Inferior parietal cortex (tissue), 1 donor: Measurements from ENCODE around the gene IRAG1.

Source experiments
- DNase-seq: peaks from one replicate; pipeline ENCODE4 v3.0.0-alpha.2; 2016; ENCODE audit errors: extremely low spot score

The IRAG1 gene

GRCh38 chr11:10693509-10694081 is at the start of gene IRAG1:
Gene IRAG1 (minus strand): TSS chr11:10693755. CDS start chr11:10693602, 153 bp downstream.
- DNase-seq = no peak

GRCh38 chr11:10742460-10743208 is 49.1 kb upstream of the IRAG1 start:
- no peak for DNase-seq

GRCh38 chr11:10735481-10736475 is 42.2 kb upstream of the IRAG1 start:
- DNase-seq = peak; percentile 93

GRCh38 chr11:10731064-10731680 is 37.6 kb upstream of the IRAG1 start:
- DNase-seq = no peak

GRCh38 chr11:10730151-10730550 is 36.6 kb upstream of the IRAG1 start:
- no peak for DNase-seq

GRCh38 chr11:10728789-10729472 is 35.4 kb upstream of the IRAG1 start:
- DNase-seq = no peak

- no peak for DNase-seq
Observed at GRCh38 chr11:10728154-10728553, 34.6 kb upstream of the IRAG1 start.

GRCh38 chr11:10727146-10727851 is 33.7 kb upstream of the IRAG1 start:
- no peak for DNase-seq

- DNase-seq = no peak
Observed at GRCh38 chr11:10725907-10726253, 32.3 kb upstream of the IRAG1 start.

GRCh38 chr11:10725114-10725906 is 31.8 kb upstream of the IRAG1 start:
- no peak for DNase-seq

- no peak for DNase-seq
Observed at GRCh38 chr11:10722307-10722706, 28.8 kb upstream of the IRAG1 start.

GRCh38 chr11:10720881-10721376 is 27.4 kb upstream of the IRAG1 start:
- DNase-seq = no peak

GRCh38 chr11:10719616-10720015 is 26.1 kb upstream of the IRAG1 start:
- DNase-seq = no peak

GRCh38 chr11:10716543-10717259 is 23.1 kb upstream of the IRAG1 start:
- DNase-seq = no peak

GRCh38 chr11:10716122-10716521 is 22.6 kb upstream of the IRAG1 start:
- DNase-seq = no peak

GRCh38 chr11:10715571-10715970 is 22.0 kb upstream of the IRAG1 start:
- DNase-seq = no peak

GRCh38 chr11:10709299-10710086 is 15.9 kb upstream of the IRAG1 start:
- DNase-seq = no peak

- no peak for DNase-seq
Observed at GRCh38 chr11:10708131-10708530, 14.6 kb upstream of the IRAG1 start.
